ENCODE data around the gene NYAP2.
A peak's percentile ranks its signal among the peaks of the same experiment; 100 is the strongest.

Gene NYAP2

DNA sequence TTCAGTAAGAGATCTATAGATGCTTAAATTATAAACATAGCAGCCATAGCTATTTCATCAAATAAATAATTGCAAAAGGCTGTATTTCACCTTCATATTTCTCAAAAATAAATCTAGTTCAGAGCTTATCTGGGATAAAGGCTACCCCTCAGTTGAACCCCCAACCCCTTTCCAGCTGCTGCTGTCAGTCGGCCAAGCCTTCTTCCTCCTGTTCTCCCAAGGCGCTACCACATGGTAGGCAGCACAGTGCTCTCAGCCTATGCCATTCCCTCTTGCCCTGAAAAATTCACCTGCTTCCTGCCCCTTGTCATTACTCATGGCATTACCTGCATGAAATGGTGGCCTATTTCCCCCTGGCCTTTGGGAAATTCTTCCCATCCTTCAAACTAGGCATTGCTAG, 136.5 kb downstream of the NYAP2 start:
- Histone ChIP-seq H2AK5ac (ENCODE audit: low read depth, low read length) (no peak overlapping the region), H3K4me1 (ENCODE audit: control insufficient read depth in 2 of 2, insufficient read depth in 1 of 2, low read depth in 1 of 2, low read length in 2 of 2) (no peaks in the 10 kb centered on the region), H3K4ac (ENCODE audit: low read length) (no peak overlapping the region), H2AFZ (ENCODE audit: low read length) (no peak overlapping the region), H3K79me1 (ENCODE audit: low read depth, low read length) (peaks cover 1% of the 10 kb centered on the region), H4K91ac (ENCODE audit: low read depth, low read length, poor library complexity) (no peak overlapping the region), H3K4me2 (ENCODE audit: insufficient read depth, low read length, poor library complexity, severe bottlenecking) (no peak overlapping the region), H3K27me3 (ENCODE audit: control insufficient read depth in 3 of 3, insufficient read depth in 3 of 3, low read depth in 1 of 3, low read length in 3 of 3) (no peaks in the 10 kb centered on the region), H3K4me3 (ENCODE audit: low read length in 2 of 2) (no peak overlapping the region), H3K18ac (ENCODE audit: low read length) (peak overlapping the region; percentile 57), H2BK120ac (ENCODE audit: low read depth, low read length) (no peak overlapping the region), H3K36me3 (replicated peaks in 1 of 2; ENCODE audit: control insufficient read depth in 2 of 2, insufficient read depth in 2 of 2, low read length in 2 of 2) (no peaks in the 10 kb centered on the region), H3K27ac (replicated peaks; ENCODE audit: low read length) (no peak overlapping the region), H2BK12ac (ENCODE audit: low read length) (no peak overlapping the region), H3K23ac (ENCODE audit: low read depth, low read length, poor library complexity) (no peak overlapping the region), H3K9ac (ENCODE audit: low read depth, low read length, poor library complexity) (no peak overlapping the region), H3K9me3 (replicated peaks in 1 of 2; ENCODE audit: control insufficient read depth in 2 of 2, insufficient read depth in 1 of 2, low read depth in 1 of 2, low read length in 2 of 2) (no peaks in the 10 kb centered on the region), H2BK5ac (ENCODE audit: low read length) (no peak overlapping the region), H4K8ac (ENCODE audit: low read depth, low read length) (no peak overlapping the region), H2BK15ac (ENCODE audit: low read length) (no peak overlapping the region), H3K14ac (ENCODE audit: low read length) (no peak overlapping the region)
- no CpG with 5 or more reads among the region's 2 CpGs for WGBS, 2 donors (ENCODE audit: extremely low coverage in 2 of 2, insufficient read length in 2 of 2, insufficient replicate concordance in 1 of 2)
- DNase-seq (ENCODE audit: low spot score), result no peak

DNA sequence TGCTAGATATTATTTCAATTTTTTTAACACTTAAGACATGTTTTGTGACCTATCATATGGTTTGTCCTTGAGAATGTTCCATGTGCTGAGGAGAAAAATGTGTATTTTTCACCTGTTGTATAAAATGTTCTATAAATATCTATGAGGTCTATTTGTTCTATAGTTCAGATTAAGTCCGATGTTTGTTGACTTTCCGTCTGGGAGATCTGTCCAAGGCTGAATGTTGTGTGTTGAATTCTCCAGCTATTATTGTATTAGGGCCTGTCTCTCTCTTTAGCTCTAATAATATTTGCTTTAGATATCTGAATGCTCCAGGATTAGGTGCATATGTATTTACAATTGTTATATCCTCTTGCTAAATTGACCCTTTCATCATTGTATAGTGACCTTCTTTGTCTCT, 144.1 kb downstream of the NYAP2 start:
- Histone ChIP-seq H2AFZ (ENCODE audit: low read length) (no peak overlapping the region), H3K9me3 (replicated peaks in 1 of 2; ENCODE audit: control insufficient read depth in 2 of 2, insufficient read depth in 1 of 2, low read depth in 1 of 2, low read length in 2 of 2) (no peaks in the 10 kb centered on the region), H3K4me1 (ENCODE audit: control insufficient read depth in 2 of 2, insufficient read depth in 1 of 2, low read depth in 1 of 2, low read length in 2 of 2) (no peaks in the 10 kb centered on the region), H3K27me3 (ENCODE audit: control insufficient read depth in 3 of 3, insufficient read depth in 3 of 3, low read depth in 1 of 3, low read length in 3 of 3) (no peaks in the 10 kb centered on the region), H2AK5ac (ENCODE audit: low read depth, low read length) (no peak overlapping the region), H3K18ac (ENCODE audit: low read length) (no peak overlapping the region), H3K14ac (ENCODE audit: low read length) (no peak overlapping the region), H3K79me1 (ENCODE audit: low read depth, low read length) (peaks cover 1% of the 10 kb centered on the region), H3K9ac (ENCODE audit: low read depth, low read length, poor library complexity) (no peak overlapping the region), H3K4me2 (ENCODE audit: insufficient read depth, low read length, poor library complexity, severe bottlenecking) (no peak overlapping the region), H3K4ac (ENCODE audit: low read length) (no peak overlapping the region), H3K36me3 (replicated peaks in 1 of 2; ENCODE audit: control insufficient read depth in 2 of 2, insufficient read depth in 2 of 2, low read length in 2 of 2) (no peaks in the 10 kb centered on the region), H2BK15ac (ENCODE audit: low read length) (no peak overlapping the region), H2BK5ac (ENCODE audit: low read length) (no peak overlapping the region), H2BK120ac (ENCODE audit: low read depth, low read length) (no peak overlapping the region), H2BK12ac (ENCODE audit: low read length) (no peak overlapping the region), H3K23ac (ENCODE audit: low read depth, low read length, poor library complexity) (no peak overlapping the region), H4K91ac (ENCODE audit: low read depth, low read length, poor library complexity) (no peak overlapping the region), H3K27ac (replicated peaks; ENCODE audit: low read length) (no peak overlapping the region), H3K4me3 (ENCODE audit: low read length in 2 of 2) (no peak overlapping the region), H4K8ac (ENCODE audit: low read depth, low read length) (no peak overlapping the region)
- no CpG with 5 or more reads among the region's 2 CpGs for WGBS, 2 donors (ENCODE audit: extremely low coverage in 2 of 2, insufficient read length in 2 of 2, insufficient replicate concordance in 1 of 2)
- DNase-seq (ENCODE audit: low spot score), result no peak

DNA sequence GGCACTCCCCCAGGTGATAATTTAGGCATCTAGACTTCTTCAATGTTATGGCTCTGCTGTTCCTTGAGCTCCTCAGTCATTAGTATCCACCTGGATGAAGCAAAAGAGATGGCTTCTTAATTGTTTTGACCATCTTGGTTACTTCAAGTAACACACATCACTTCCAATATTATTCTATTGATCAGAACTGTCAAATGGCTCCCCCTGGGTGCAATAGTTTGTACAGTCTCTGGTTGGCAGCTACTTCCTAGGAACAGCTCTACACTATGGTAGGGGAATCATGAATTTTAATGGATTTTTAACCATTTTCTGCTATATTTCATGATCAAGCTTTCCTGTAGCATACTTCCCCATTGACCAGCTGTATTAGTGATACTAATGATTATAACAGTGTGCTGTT, 157.0 kb downstream of the NYAP2 start:
- Histone ChIP-seq H3K4me2 (ENCODE audit: insufficient read depth, low read length, poor library complexity, severe bottlenecking) (no peak overlapping the region), H3K14ac (ENCODE audit: low read length) (no peak overlapping the region)

DNA sequence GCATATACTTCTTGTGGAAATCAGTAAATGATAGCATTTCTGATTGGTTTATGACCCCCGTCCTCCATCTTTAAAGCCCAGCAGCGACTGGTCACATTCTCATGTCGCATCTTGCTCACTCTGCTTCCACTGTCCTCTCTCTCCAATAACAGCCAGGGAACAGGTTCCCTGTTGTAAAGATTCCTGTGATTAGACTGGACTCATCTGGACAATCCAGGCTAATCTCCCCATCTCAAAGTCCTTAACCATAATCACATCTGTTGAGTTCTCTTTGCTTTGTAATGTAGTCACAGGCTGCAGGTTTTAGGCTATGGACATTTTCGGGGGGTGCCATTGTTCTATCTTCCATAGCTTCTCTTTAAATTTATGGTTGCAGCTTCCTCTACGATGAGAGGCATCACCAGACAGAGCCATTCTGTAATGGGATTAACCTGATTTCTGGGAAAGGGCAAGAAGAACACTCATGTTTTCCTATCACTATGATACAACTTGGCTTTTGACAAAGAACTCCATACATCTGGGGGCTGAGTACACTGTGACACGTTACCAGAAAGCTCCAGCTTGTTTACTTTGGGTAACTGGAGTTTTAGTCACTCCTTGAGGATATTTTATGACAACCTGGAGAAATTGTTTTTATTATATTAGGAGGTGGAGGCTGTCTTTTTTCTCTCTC, 159.0 kb downstream of the NYAP2 start:
- H3K4me2 ChIP-seq (ENCODE audit: insufficient read depth, low read length, poor library complexity, severe bottlenecking), result no peak overlapping the region
- no peaks in the 10 kb centered on the region for H3K27me3 ChIP-seq (ENCODE audit: control insufficient read depth in 3 of 3, insufficient read depth in 3 of 3, low read depth in 1 of 3, low read length in 3 of 3)
- no peaks in the 10 kb centered on the region for H3K36me3 ChIP-seq (replicated peaks in 1 of 2; ENCODE audit: control insufficient read depth in 2 of 2, insufficient read depth in 2 of 2, low read length in 2 of 2)
- no peak overlapping the region for H2AK5ac ChIP-seq (ENCODE audit: low read depth, low read length)
- H3K4me3 ChIP-seq (ENCODE audit: low read length in 2 of 2), result no peak overlapping the region
- no peak overlapping the region for H2BK120ac ChIP-seq (ENCODE audit: low read depth, low read length)
- H3K4ac ChIP-seq (ENCODE audit: low read length), result no peak overlapping the region
- H3K23ac ChIP-seq (ENCODE audit: low read depth, low read length, poor library complexity), result no peak overlapping the region
- H3K9me3 ChIP-seq (replicated peaks in 1 of 2; ENCODE audit: control insufficient read depth in 2 of 2, insufficient read depth in 1 of 2, low read depth in 1 of 2, low read length in 2 of 2), result no peaks in the 10 kb centered on the region
- H2BK12ac ChIP-seq (ENCODE audit: low read length), result no peak overlapping the region
- WGBS, 2 donors (ENCODE audit: extremely low coverage in 2 of 2, insufficient read length in 2 of 2, insufficient replicate concordance in 1 of 2), result no CpG with 5 or more reads among the region's 6 CpGs
- no peak overlapping the region for H4K8ac ChIP-seq (ENCODE audit: low read depth, low read length)
- no peak overlapping the region for H3K14ac ChIP-seq (ENCODE audit: low read length)
- no peak overlapping the region for H2BK5ac ChIP-seq (ENCODE audit: low read length)
- H2BK15ac ChIP-seq (ENCODE audit: low read length), result no peak overlapping the region
- H3K27ac ChIP-seq (replicated peaks; ENCODE audit: low read length), result no peak overlapping the region
- H3K79me1 ChIP-seq (ENCODE audit: low read depth, low read length), result no peaks in the 10 kb centered on the region
- no peak overlapping the region for H2AFZ ChIP-seq (ENCODE audit: low read length)
- DNase-seq (ENCODE audit: low spot score), result no peak
- no peak overlapping the region for H4K91ac ChIP-seq (ENCODE audit: low read depth, low read length, poor library complexity)
- no peak overlapping the region for H3K9ac ChIP-seq (ENCODE audit: low read depth, low read length, poor library complexity)
- no peak overlapping the region for H3K18ac ChIP-seq (ENCODE audit: low read length)
- H3K4me1 ChIP-seq (ENCODE audit: control insufficient read depth in 2 of 2, insufficient read depth in 1 of 2, low read depth in 1 of 2, low read length in 2 of 2), result peaks cover 0 to 5% of the 10 kb centered on the region in 2 donors

More for the DNA sequence above, 157.0 kb downstream of the NYAP2 start:
- no peak overlapping the region for H4K91ac ChIP-seq (ENCODE audit: low read depth, low read length, poor library complexity)
- H2BK120ac ChIP-seq (ENCODE audit: low read depth, low read length), result no peak overlapping the region
- H3K79me1 ChIP-seq (ENCODE audit: low read depth, low read length), result no peaks in the 10 kb centered on the region
- no peak overlapping the region for H3K27ac ChIP-seq (replicated peaks; ENCODE audit: low read length)
- no peak for DNase-seq (ENCODE audit: low spot score)
- no peaks in the 10 kb centered on the region for H3K36me3 ChIP-seq (replicated peaks in 1 of 2; ENCODE audit: control insufficient read depth in 2 of 2, insufficient read depth in 2 of 2, low read length in 2 of 2)
- H3K4me1 ChIP-seq (ENCODE audit: control insufficient read depth in 2 of 2, insufficient read depth in 1 of 2, low read depth in 1 of 2, low read length in 2 of 2), result peaks cover 0 to 2% of the 10 kb centered on the region in 2 donors
- no peak overlapping the region for H3K4me3 ChIP-seq (ENCODE audit: low read length in 2 of 2)
- H3K18ac ChIP-seq (ENCODE audit: low read length), result no peak overlapping the region
- no peak overlapping the region for H2AK5ac ChIP-seq (ENCODE audit: low read depth, low read length)
- H3K27me3 ChIP-seq (ENCODE audit: control insufficient read depth in 3 of 3, insufficient read depth in 3 of 3, low read depth in 1 of 3, low read length in 3 of 3), result no peaks in the 10 kb centered on the region
- no peak overlapping the region for H3K23ac ChIP-seq (ENCODE audit: low read depth, low read length, poor library complexity)
- no peak overlapping the region for H4K8ac ChIP-seq (ENCODE audit: low read depth, low read length)
- H3K9ac ChIP-seq (ENCODE audit: low read depth, low read length, poor library complexity), result no peak overlapping the region
- no peak overlapping the region for H2BK5ac ChIP-seq (ENCODE audit: low read length)
- H3K9me3 ChIP-seq (replicated peaks in 1 of 2; ENCODE audit: control insufficient read depth in 2 of 2, insufficient read depth in 1 of 2, low read depth in 1 of 2, low read length in 2 of 2), result no peaks in the 10 kb centered on the region
- no peak overlapping the region for H2BK12ac ChIP-seq (ENCODE audit: low read length)
- no peak overlapping the region for H3K4ac ChIP-seq (ENCODE audit: low read length)
- H2AFZ ChIP-seq (ENCODE audit: low read length), result no peak overlapping the region
- no peak overlapping the region for H2BK15ac ChIP-seq (ENCODE audit: low read length)
